HEK293 (cell line): ENCODE measurements around the gene RNU7-1.
A peak's percentile ranks its signal among the peaks of the same experiment; 100 is the strongest.

Source experiments
- BCL11B ChIP-seq: fragments of 450-650 bp; formaldehyde crosslinking; IDR thresholded peaks from 2 replicates; pipeline ENCODE4 v1.5.1; 2016; ENCODE audit warnings: low read depth, missing biosample characterization, missing genetic modification characterization
- ELK4 ChIP-seq: IDR thresholded peaks from 2 replicates; pipeline ENCODE4 v1.6.1; 2011; ENCODE audit warnings: mild to moderate bottlenecking, low read depth, low read length, borderline replicate concordance
- GFI1B ChIP-seq: fragments of 450-650 bp; formaldehyde crosslinking; IDR thresholded peaks from 2 replicates; pipeline ENCODE4 v1.5.1; 2016; ENCODE audit warnings: missing biosample characterization, missing genetic modification characterization
- OSR2 ChIP-seq: fragments of 450-650 bp; formaldehyde crosslinking; IDR thresholded peaks from 2 replicates; pipeline ENCODE4 v1.5.1; 2016; ENCODE audit warnings: missing biosample characterization, missing genetic modification characterization
- OVOL3 ChIP-seq: fragments of 450-650 bp; formaldehyde crosslinking; IDR thresholded peaks from 2 replicates; pipeline ENCODE4 v1.5.1; 2016; ENCODE audit warnings: missing biosample characterization, missing genetic modification characterization
- PBX3 ChIP-seq: sonication (generic); formaldehyde crosslinking; IDR thresholded peaks from 2 replicates; pipeline ENCODE4 v1.8.1; 2022; ENCODE audit warnings: mild to moderate bottlenecking, moderate library complexity, missing genetic modification reagents
- SALL2 ChIP-seq: fragments of 450-650 bp; formaldehyde crosslinking; IDR thresholded peaks from 2 replicates; pipeline ENCODE4 v1.5.0; 2017; ENCODE audit warnings: missing biosample characterization, mild to moderate bottlenecking, missing genetic modification characterization, borderline replicate concordance
- SETDB1 ChIP-seq: IDR thresholded peaks from one replicate; pipeline ENCODE4 v1.6.1; 2017; ENCODE audit warnings: mild to moderate bottlenecking, low read length, moderate library complexity, mixed read lengths; ENCODE audit not compliant: insufficient read length
- SP2 ChIP-seq: fragments of 450-650 bp; formaldehyde crosslinking; IDR thresholded peaks from 2 replicates; pipeline ENCODE4 v1.5.1; 2016; ENCODE audit warnings: missing biosample characterization, missing genetic modification characterization
- SP3 ChIP-seq: fragments of 450-650 bp; formaldehyde crosslinking; IDR thresholded peaks from 2 replicates; pipeline ENCODE4 v1.5.1; 2016; ENCODE audit warnings: missing biosample characterization, missing genetic modification characterization
- SP7 ChIP-seq: fragments of 450-650 bp; formaldehyde crosslinking; IDR thresholded peaks from 2 replicates; pipeline ENCODE4 v1.5.1; 2016; ENCODE audit warnings: missing biosample characterization, missing genetic modification characterization
- TRIM28 ChIP-seq: IDR thresholded peaks from 2 replicates; pipeline ENCODE4 v1.6.1; 2011; ENCODE audit warnings: low read length, control low read depth, borderline replicate concordance
- ZBTB1 ChIP-seq: fragments of 450-650 bp; formaldehyde crosslinking; IDR thresholded peaks from 2 replicates; pipeline ENCODE4 v1.5.1; 2016; ENCODE audit warnings: missing biosample characterization, missing genetic modification characterization
- ZBTB17 ChIP-seq: fragments of 450-650 bp; formaldehyde crosslinking; IDR thresholded peaks from 2 replicates; pipeline ENCODE4 v1.5.1; 2016; ENCODE audit warnings: missing biosample characterization, missing genetic modification characterization
- ZBTB44 ChIP-seq: fragments of 450-650 bp; IDR thresholded peaks from 2 replicates; pipeline ENCODE4 v1.5.1; 2018; ENCODE audit warnings: missing biosample characterization, mild to moderate bottlenecking, missing genetic modification characterization
- ZBTB6 ChIP-seq: fragments of 450-650 bp; formaldehyde crosslinking; IDR thresholded peaks from 2 replicates; pipeline ENCODE4 v1.5.1; 2017; ENCODE audit warnings: missing biosample characterization, missing genetic modification characterization
- ZFP3 ChIP-seq: fragments of 450-650 bp; formaldehyde crosslinking; IDR thresholded peaks from 2 replicates; pipeline ENCODE4 v1.5.1; 2016; ENCODE audit warnings: low read depth, missing biosample characterization, missing genetic modification characterization
- ZFP69B ChIP-seq: fragments of 450-650 bp; formaldehyde crosslinking; IDR thresholded peaks from 2 replicates; pipeline ENCODE4 v1.5.1; 2016; ENCODE audit warnings: missing biosample characterization, missing genetic modification characterization
- ZNF140 ChIP-seq: fragments of 450-650 bp; formaldehyde crosslinking; IDR thresholded peaks from 2 replicates; pipeline ENCODE4 v1.5.1; 2016; ENCODE audit warnings: missing biosample characterization, missing genetic modification characterization
- ZNF146 ChIP-seq: fragments of 450-650 bp; formaldehyde crosslinking; IDR thresholded peaks from 2 replicates; pipeline ENCODE4 v1.5.1; 2016; ENCODE audit warnings: missing biosample characterization, missing genetic modification characterization
- ZNF2 ChIP-seq: fragments of 450-650 bp; formaldehyde crosslinking; IDR thresholded peaks from 2 replicates; pipeline ENCODE4 v1.5.1; 2016; ENCODE audit warnings: missing biosample characterization, missing genetic modification characterization
- ZNF23 ChIP-seq: fragments of 450-650 bp; formaldehyde crosslinking; IDR thresholded peaks from 2 replicates; pipeline ENCODE4 v1.5.1; 2016; ENCODE audit warnings: missing biosample characterization, missing genetic modification characterization, borderline replicate concordance
- ZNF292 ChIP-seq: fragments of 450-650 bp; formaldehyde crosslinking; IDR thresholded peaks from 2 replicates; pipeline ENCODE4 v1.5.1; 2016; ENCODE audit warnings: low read depth, missing biosample characterization, missing genetic modification characterization, borderline replicate concordance
- ZNF354C ChIP-seq: fragments of 450-650 bp; formaldehyde crosslinking; IDR thresholded peaks from 2 replicates; pipeline ENCODE4 v1.5.1; 2016; ENCODE audit warnings: missing biosample characterization, missing genetic modification characterization, low read depth, borderline replicate concordance
- ZNF37A ChIP-seq: fragments of 450-650 bp; IDR thresholded peaks from 2 replicates; pipeline ENCODE4 v1.5.1; 2018; ENCODE audit warnings: missing biosample characterization, missing genetic modification characterization
- ZNF416 ChIP-seq: fragments of 450-650 bp; formaldehyde crosslinking; IDR thresholded peaks from 2 replicates; pipeline ENCODE4 v1.5.1; 2016; ENCODE audit warnings: missing biosample characterization, missing genetic modification characterization
- ZNF433 ChIP-seq: fragments of 450-650 bp; formaldehyde crosslinking; IDR thresholded peaks from 2 replicates; pipeline ENCODE4 v1.5.1; 2016; ENCODE audit warnings: missing biosample characterization, missing genetic modification characterization, low read depth
- ZNF692 ChIP-seq: fragments of 450-650 bp; formaldehyde crosslinking; IDR thresholded peaks from 2 replicates; pipeline ENCODE4 v1.5.1; 2016; ENCODE audit warnings: missing biosample characterization, missing genetic modification characterization
- ZNF777 ChIP-seq: fragments of 450-650 bp; formaldehyde crosslinking; IDR thresholded peaks from 2 replicates; pipeline ENCODE4 v1.5.1; 2017; ENCODE audit warnings: missing biosample characterization, missing genetic modification characterization, borderline replicate concordance
- ZNF791 ChIP-seq: fragments of 450-650 bp; formaldehyde crosslinking; IDR thresholded peaks from 2 replicates; pipeline ENCODE4 v1.5.1; 2016; ENCODE audit warnings: missing biosample characterization, missing genetic modification characterization
- ZNF837 ChIP-seq: fragments of 450-650 bp; formaldehyde crosslinking; IDR thresholded peaks from 2 replicates; pipeline ENCODE4 v1.5.1; 2016; ENCODE audit warnings: missing biosample characterization, missing genetic modification characterization
- ZNF843 ChIP-seq: fragments of 450-650 bp; formaldehyde crosslinking; IDR thresholded peaks from 2 replicates; pipeline ENCODE4 v1.5.1; 2016; ENCODE audit warnings: missing biosample characterization, missing genetic modification characterization
- ZSCAN16 ChIP-seq: fragments of 450-650 bp; formaldehyde crosslinking; IDR thresholded peaks from 2 replicates; pipeline ENCODE4 v1.5.1; 2016; ENCODE audit warnings: missing biosample characterization, missing genetic modification characterization

The RNU7-1 gene

GRCh38 chr12:6944381-6945186, 968 bp downstream of the RNU7-1 start (continued):
- TF ChIP-seq ELK4 (no peak; the same call in 1 of the 2 replicates), ZBTB44 (tag by site-specific recombination) (peak; percentile 97), TRIM28 (peak; percentile 64; the same call in 1 of the 2 replicates), ZNF416 (tag by site-specific recombination) (no peak), ZNF843 (peak; percentile 41; the same call in 1 of the 2 replicates), ZNF140 (no peak), ZFP3 (tag by site-specific recombination) (no peak), SP2 (tag by site-specific recombination) (peak; percentile 96), OVOL3 (tag by site-specific recombination) (0 out of 2 replicates have a peak, but pooled peaks have one; percentile 3), ZNF433 (no peak), BCL11B (tag by site-specific recombination) (no peak; the same call in 1 of the 2 replicates), OSR2 (tag by site-specific recombination) (no peak), ZNF37A (no peak), SALL2 (tag by site-specific recombination) (no peak), ZNF146 (peak; percentile 3; the same call in 1 of the 2 replicates), ZSCAN16 (tag by site-specific recombination) (0 out of 2 replicates have a peak, but pooled peaks have one; percentile 9), ZBTB1 (peak; percentile 98), ZNF791 (tag by site-specific recombination) (no peak), SETDB1 (no peak), ZBTB17 (tag by site-specific recombination) (peak; percentile 91), GFI1B (tag by site-specific recombination) (0 out of 2 replicates have a peak, but pooled peaks have one; percentile 3), ZNF692 (tag by site-specific recombination) (peak; percentile 97), ZBTB6 (tag by site-specific recombination) (no peak; the same call in 1 of the 2 replicates), ZNF777 (0 out of 2 replicates have a peak, but pooled peaks have one; percentile 76), ZNF2 (tag by site-specific recombination) (peak; percentile 78; the same call in 1 of the 2 replicates), ZNF837 (no peak), SP7 (tag by site-specific recombination) (peak; percentile 76), ZFP69B (peak; percentile 98), PBX3 (CRISPR knock-in tag) (no peak), SP3 (tag by site-specific recombination) (peak; percentile 78), ZNF23 (no peak), ZNF354C (tag by site-specific recombination) (no peak), ZNF292 (no peak)
